Activated CD8-positive, alpha-beta T cell treated with anti-CD3 and anti-CD28 coated beads for 36 hours (primary cell): Measurements from ENCODE around the gene ASB10. TPM values are rescaled to one million over a fixed set of nuclear protein-coding genes. Genes with fewer than 3 reads are reported as not detected.

Experiments used
- ATAC-seq: fragments of 200-7000 bp; cut with Tn5 transposase; one replicate; pipeline ENCODE4 v1.10.0; 2021; ENCODE audit warnings: mild to moderate bottlenecking, moderate library complexity
- CTCF ChIA-PET: fragments of 350-600 bp; sonication (Branson Sonifier 250); formaldehyde crosslinking; loops from one replicate; lab custom pipeline; 2021; ENCODE audit warnings: antibody characterized with exemption; lab: Charles Lee
- POLR2A ChIA-PET: fragments of 350-600 bp; sonication (Branson Sonifier 250); formaldehyde crosslinking; loops from one replicate; lab custom pipeline; 2021; ENCODE audit warnings: antibody characterized with exemption; lab: Charles Lee
- DNase-seq: peaks from one replicate; pipeline ENCODE4 v3.0.0-alpha.2; 2020
- H3K27ac Mint-ChIP-seq: one replicate; pipeline ENCODE4 v1.8.0; 2021; ENCODE audit warnings: mild to moderate bottlenecking, mixed read lengths
- H3K27me3 Mint-ChIP-seq: one replicate; pipeline ENCODE4 v1.8.0; 2021; ENCODE audit warnings: mixed read lengths
- H3K36me3 Mint-ChIP-seq: one replicate; pipeline ENCODE4 v1.8.0; 2021; ENCODE audit warnings: low read depth, mixed read lengths
- H3K4me1 Mint-ChIP-seq: one replicate; pipeline ENCODE4 v1.8.0; 2021; ENCODE audit warnings: low read depth, mixed read lengths
- H3K4me3 Mint-ChIP-seq: one replicate; pipeline ENCODE4 v1.8.0; 2021; ENCODE audit warnings: mild to moderate bottlenecking, moderate library complexity, mixed read lengths
- H3K9me3 Mint-ChIP-seq: one replicate; pipeline ENCODE4 v1.8.0; 2021; ENCODE audit warnings: mixed read lengths
- intact Hi-C: fragments of 100-400 bp; cut with micrococcal nuclease; formaldehyde crosslinking; loops from one replicate; pipeline ENCODE4 v1.10.0; 2022
- total RNA-seq, 2 experiments: library from RNA; stranded (reverse); gene quantifications; one replicate each; pipeline ENCODE4 v1.2.3, GENCODE V29; 2021
- TF ChIP-seq, protein P1 (sequence below): fragments of 200-600 bp; IDR thresholded peaks from one replicate; pipeline ENCODE4 v1.8.0; 2022; ENCODE audit warnings: antibody characterized with exemption, mild to moderate bottlenecking

The ASB10 gene
- total RNA-seq, 2 experiments from 2014 or later = not detected

DNA sequence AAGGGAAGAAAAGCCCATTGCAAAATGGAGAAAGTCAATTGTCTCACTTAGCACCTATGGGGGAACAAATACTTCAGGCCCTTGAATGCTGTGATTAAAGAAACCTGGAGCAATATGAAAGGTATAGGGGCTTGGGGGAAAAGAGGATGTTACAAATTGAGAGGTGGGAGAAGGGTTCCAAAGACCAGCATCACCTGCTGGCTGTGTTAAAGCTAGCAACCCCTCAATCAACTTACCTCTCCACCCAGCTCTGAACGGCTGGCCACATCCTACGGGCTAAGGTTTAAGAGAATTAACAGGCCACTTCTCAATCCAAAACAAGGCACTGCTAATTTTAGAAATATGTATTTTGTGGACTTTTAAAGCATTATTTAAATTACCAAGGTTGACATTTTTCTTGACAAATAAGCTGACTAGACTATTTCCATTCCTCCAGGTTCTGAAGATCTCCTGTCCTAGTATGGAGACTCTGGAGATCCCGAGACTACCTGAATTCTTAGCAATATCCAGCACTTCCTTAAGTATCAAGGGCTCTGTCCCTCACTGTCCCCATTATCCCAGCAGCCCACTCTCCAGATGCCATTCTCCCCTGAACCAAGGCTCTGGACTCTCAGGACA, 24.2 kb upstream of the ASB10 start:
- Mint-ChIP-seq H3K9me3 (no peaks in the 10 kb centered on the region), H3K27me3 (no peaks in the 10 kb centered on the region), H3K36me3 (peaks cover 30% of the 10 kb centered on the region), H3K27ac (no peak overlapping the region), H3K4me1 (peaks cover 18% of the 10 kb centered on the region), H3K4me3 (no peak overlapping the region)
- ChIA-PET POLR2A (interaction anchor here (0.7 to 5.7 kb wide), 5 partner anchors 8 to 51 kb away, joined by 3 to 22 read pairs (median 4); partner anchors contain the start of genes ABCF2 and CHPF2), CTCF (interaction anchor here (2.0 kb wide), 1 partner anchor 33 kb away, joined by 6 read pairs; no protein-coding TSS in a partner anchor)
- intact Hi-C loops = no loop called here
- no peak for ATAC-seq
- no peak for DNase-seq
- TF ChIP-seq, protein P1, sequence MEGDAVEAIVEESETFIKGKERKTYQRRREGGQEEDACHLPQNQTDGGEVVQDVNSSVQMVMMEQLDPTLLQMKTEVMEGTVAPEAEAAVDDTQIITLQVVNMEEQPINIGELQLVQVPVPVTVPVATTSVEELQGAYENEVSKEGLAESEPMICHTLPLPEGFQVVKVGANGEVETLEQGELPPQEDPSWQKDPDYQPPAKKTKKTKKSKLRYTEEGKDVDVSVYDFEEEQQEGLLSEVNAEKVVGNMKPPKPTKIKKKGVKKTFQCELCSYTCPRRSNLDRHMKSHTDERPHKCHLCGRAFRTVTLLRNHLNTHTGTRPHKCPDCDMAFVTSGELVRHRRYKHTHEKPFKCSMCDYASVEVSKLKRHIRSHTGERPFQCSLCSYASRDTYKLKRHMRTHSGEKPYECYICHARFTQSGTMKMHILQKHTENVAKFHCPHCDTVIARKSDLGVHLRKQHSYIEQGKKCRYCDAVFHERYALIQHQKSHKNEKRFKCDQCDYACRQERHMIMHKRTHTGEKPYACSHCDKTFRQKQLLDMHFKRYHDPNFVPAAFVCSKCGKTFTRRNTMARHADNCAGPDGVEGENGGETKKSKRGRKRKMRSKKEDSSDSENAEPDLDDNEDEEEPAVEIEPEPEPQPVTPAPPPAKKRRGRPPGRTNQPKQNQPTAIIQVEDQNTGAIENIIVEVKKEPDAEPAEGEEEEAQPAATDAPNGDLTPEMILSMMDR = no peak

DNA sequence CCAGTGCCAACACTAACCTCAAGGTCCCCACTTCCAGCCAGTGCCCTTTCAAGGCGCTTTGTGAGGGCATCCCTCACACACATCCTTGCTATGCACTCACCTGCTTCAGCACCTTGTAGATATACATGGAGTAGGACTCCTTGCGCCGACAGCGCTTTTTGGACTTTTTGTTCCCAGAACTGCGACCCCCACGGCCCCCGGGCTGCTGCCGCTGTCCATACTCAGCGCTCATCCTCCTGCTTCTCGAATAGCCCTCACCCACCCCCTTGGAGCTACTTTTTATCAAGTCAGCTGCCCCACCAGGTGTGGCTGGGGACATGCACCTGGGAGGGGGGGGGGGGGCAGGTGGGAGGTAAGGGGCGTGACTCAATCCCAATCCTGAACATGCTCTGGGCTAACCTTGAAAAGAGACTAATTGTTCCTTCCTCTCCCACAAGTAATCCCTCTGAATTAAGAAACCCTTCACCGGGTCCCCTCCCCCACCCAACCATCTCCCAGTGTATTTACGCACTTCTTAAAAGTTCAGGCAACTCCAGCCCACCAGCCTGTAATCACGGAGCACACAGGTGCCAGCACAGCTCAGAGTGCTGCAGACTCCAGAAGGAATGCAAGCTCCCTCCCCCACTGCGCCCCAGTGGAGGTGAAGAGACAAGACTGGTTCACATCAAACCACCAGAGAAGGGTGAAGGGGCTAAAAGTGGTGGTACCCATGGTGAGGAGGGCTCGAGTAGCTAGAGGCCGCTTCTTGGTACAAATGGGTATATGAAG, 23.2 kb upstream of the ASB10 start, which contains the start of gene H2BK1:
Gene H2BK1, minus strand, starts transcription at position 402 of the 768 bp plus-strand sequence. Its CDS starts 170 bp downstream, at position 232.
- ChIA-PET CTCF (interaction anchor here (1.6 to 2.0 kb wide), 2 partner anchors 34 kb away, joined by 6 read pairs; no protein-coding TSS in a partner anchor), POLR2A (interaction anchor here (1.1 to 5.7 kb wide), 3 partner anchors 9 to 16 kb away, joined by 3 to 22 read pairs (median 6); partner anchors contain the start of gene ABCF2)
- DNase-seq (no peak), ATAC-seq (no peak)
- H3K36me3 Mint-ChIP-seq = peaks cover 24% of the 10 kb centered on the region
- TF ChIP-seq, protein P1 = no peak
- no peaks in the 10 kb centered on the region for H3K9me3 Mint-ChIP-seq
- peaks cover 20% of the 10 kb centered on the region for H3K4me1 Mint-ChIP-seq
- no peak within 1 kb of the TSS for H3K27ac Mint-ChIP-seq
- intact Hi-C loops = no loop called here
- no peak within 1 kb of the TSS for H3K4me3 Mint-ChIP-seq
- no peaks in the 10 kb centered on the region for H3K27me3 Mint-ChIP-seq

DNA sequence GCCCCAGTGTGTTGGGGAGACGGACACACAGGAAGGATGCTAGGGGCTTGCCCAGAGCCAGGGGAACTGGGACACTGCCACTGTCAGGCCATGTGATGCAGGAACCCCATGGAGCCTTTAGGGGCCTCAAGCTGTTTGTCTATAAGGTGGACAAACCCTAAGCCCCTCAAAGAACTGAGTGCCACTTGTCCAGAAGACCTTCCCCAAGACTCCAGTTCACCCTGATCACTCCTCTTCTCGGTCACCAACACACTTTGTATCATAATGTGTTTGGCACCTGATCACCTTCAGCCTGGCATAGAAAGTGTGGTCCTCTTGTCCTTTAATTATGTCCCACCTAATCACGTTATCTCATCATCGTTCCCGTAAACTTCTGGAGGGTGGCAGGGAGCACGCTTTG, 22.5 kb upstream of the ASB10 start:
- TF ChIP-seq, protein P1 = no peak
- no peak overlapping the region for H3K4me3 Mint-ChIP-seq
- ChIA-PET CTCF (interaction anchor here (0.9 to 1.6 kb wide), 2 partner anchors 34 to 36 kb away, joined by 3 to 6 read pairs; no protein-coding TSS in a partner anchor), POLR2A (interaction anchor here (1.0 to 5.7 kb wide), 2 partner anchors 12 to 17 kb away, joined by 3 to 22 read pairs; partner anchors contain the start of gene ABCF2)
- DNase-seq (no peak), ATAC-seq (no peak)
- H3K27me3 Mint-ChIP-seq = no peaks in the 10 kb centered on the region
- intact Hi-C loops = no loop called here
- no peak overlapping the region for H3K27ac Mint-ChIP-seq
- H3K9me3 Mint-ChIP-seq = no peaks in the 10 kb centered on the region
- peaks cover 17% of the 10 kb centered on the region for H3K36me3 Mint-ChIP-seq
- peaks cover 20% of the 10 kb centered on the region for H3K4me1 Mint-ChIP-seq

DNA sequence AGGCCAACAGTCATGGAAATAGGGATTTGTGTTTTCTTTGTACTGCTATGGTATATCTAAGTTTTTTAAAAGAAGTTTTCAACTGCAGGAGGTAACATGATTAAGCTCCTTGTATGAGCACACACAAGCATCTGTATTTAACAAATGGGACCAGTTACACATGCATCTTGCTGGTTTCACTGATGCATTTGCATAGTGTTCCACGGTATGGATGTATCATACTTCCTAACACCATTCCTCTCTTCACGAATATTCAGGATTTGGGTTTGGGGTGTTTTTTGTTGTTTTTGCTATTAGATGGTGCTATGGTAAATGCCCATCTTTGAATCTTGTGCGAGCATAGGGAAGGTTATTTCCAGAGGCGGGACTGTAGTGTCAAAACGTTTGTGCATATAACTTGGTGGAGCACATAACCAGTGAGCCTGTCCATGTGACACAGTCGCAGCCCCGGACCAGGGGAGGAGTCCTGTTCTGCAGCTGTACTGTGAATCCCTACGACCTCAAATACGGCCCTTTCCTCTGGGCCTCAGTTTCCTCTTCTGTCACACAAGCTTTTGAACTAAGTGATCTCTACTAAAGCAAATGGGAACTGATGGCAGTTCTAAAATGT, 21.3 kb upstream of the ASB10 start:
- TF ChIP-seq, protein P1 = no peak
- Mint-ChIP-seq H3K9me3 (no peaks in the 10 kb centered on the region), H3K27ac (no peak overlapping the region), H3K4me1 (peaks cover 20% of the 10 kb centered on the region), H3K27me3 (no peaks in the 10 kb centered on the region), H3K4me3 (no peak overlapping the region), H3K36me3 (peaks cover 10% of the 10 kb centered on the region)
- POLR2A ChIA-PET = interaction anchor here (1.0 to 5.7 kb wide), 2 partner anchors 18 to 36 kb away, joined by 3 to 22 read pairs; partner anchors contain the start of gene ABCF2
- DNase-seq = no peak
- ATAC-seq = no peak
- CTCF ChIA-PET = interaction anchor here (1.6 to 2.2 kb wide), 3 partner anchors 18 to 36 kb away, joined by 4 to 11 read pairs (median 6); partner anchors contain the start of gene ABCF2
- intact Hi-C loops = no loop called here
